DND-41 (cell line): ENCODE data around the gene PRMT1.

Experiments used
- ATAC-seq: fragments of 200-7000 bp; cut with Tn5 transposase; 3 replicates; pipeline ENCODE4 v1.9.1; 2021; ENCODE audit warnings: low read depth; ENCODE audit not compliant: insufficient read depth
- DNase-seq: peaks from one replicate; pipeline ENCODE4 v3.0.0-alpha.2; 2020
- H2AFZ ChIP-seq: 2 replicates; pipeline ENCODE4 v1.6.0; 2012; ENCODE audit warnings: low read depth, low read length
- H3K27ac ChIP-seq: 2 replicates; pipeline ENCODE4 v1.5.1; 2012; ENCODE audit warnings: low read length, inconsistent platforms
- H3K27me3 ChIP-seq: fragments of 200-600 bp; sonication (generic); 2 replicates; pipeline ENCODE4 v1.6.0; 2012; ENCODE audit warnings: low read length, mild to moderate bottlenecking, inconsistent platforms; ENCODE audit not compliant: insufficient read depth, poor library complexity
- H3K36me3 ChIP-seq: 2 replicates; pipeline ENCODE4 v1.5.1; 2012; ENCODE audit warnings: low read length, inconsistent platforms; ENCODE audit not compliant: insufficient read depth
- H3K4me1 ChIP-seq: 2 replicates; pipeline ENCODE4 v1.5.1; 2012; ENCODE audit warnings: mild to moderate bottlenecking, low read length; ENCODE audit not compliant: insufficient read depth
- H3K4me2 ChIP-seq: 2 replicates; pipeline ENCODE4 v1.6.0; 2012; ENCODE audit warnings: mild to moderate bottlenecking, moderate library complexity, low read length, inconsistent platforms; ENCODE audit not compliant: insufficient read depth
- H3K4me3 ChIP-seq, 2 experiments: fragments of 200-600 bp in 1 of 2; shearing (Covaris generic) in 1 of 2; 2 replicates each; pipeline ENCODE4 v1.5.1; 2012 to 2016; ENCODE audit warnings: inconsistent platforms in 2 of 2, low read length in 2 of 2, mild to moderate bottlenecking in 2 of 2, low read depth in 1 of 2, moderate library complexity in 1 of 2
- H3K79me2 ChIP-seq: 2 replicates; pipeline ENCODE4 v1.6.0; 2012; ENCODE audit warnings: low read length, inconsistent platforms; ENCODE audit not compliant: insufficient read depth
- H3K9ac ChIP-seq: 2 replicates; pipeline ENCODE4 v1.6.0; 2012; ENCODE audit warnings: low read depth, mild to moderate bottlenecking, inconsistent platforms, low read length, moderate library complexity
- H3K9me3 ChIP-seq: 2 replicates; pipeline ENCODE4 v1.5.1; 2012; ENCODE audit warnings: low read length, moderate library complexity, mild to moderate bottlenecking, inconsistent platforms; ENCODE audit not compliant: insufficient read depth, severe bottlenecking
- H4K20me1 ChIP-seq: 2 replicates; pipeline ENCODE4 v1.6.0; 2012; ENCODE audit warnings: low read length; ENCODE audit not compliant: insufficient read depth
- EZH2 ChIP-seq: IDR thresholded peaks from 3 replicates; pipeline ENCODE4 v1.6.1; 2012; ENCODE audit warnings: borderline replicate concordance, low read depth, mild to moderate bottlenecking, moderate library complexity, low read length, inconsistent platforms; ENCODE audit not compliant: severe bottlenecking
- TF ChIP-seq, protein P1 (sequence below): IDR thresholded peaks from 2 replicates; pipeline ENCODE4 v1.5.1; 2012; ENCODE audit warnings: borderline replicate concordance, low read length, moderate library complexity, mild to moderate bottlenecking; ENCODE audit not compliant: poor library complexity, severe bottlenecking; ENCODE audit errors: extremely low read depth

The PRMT1 gene

GRCh38 chr19:49710372-49710951 lies 33.4 kb downstream of the PRMT1 start:
- Histone ChIP-seq H3K9ac (no peak overlapping the region), H3K4me2 (no peak overlapping the region), H4K20me1 (no peaks in the 10 kb centered on the region), H3K27me3 (no peaks in the 10 kb centered on the region), H3K27ac (no peak overlapping the region), H3K9me3 (no peaks in the 10 kb centered on the region), H3K4me1 (no peaks in the 10 kb centered on the region), H2AFZ (no peak overlapping the region), H3K36me3 (no peaks in the 10 kb centered on the region), H3K79me2 (no peaks in the 10 kb centered on the region), H3K4me3 (no peak overlapping the region)
- no peak for DNase-seq
- no peak for ATAC-seq
- TF ChIP-seq, protein P1, sequence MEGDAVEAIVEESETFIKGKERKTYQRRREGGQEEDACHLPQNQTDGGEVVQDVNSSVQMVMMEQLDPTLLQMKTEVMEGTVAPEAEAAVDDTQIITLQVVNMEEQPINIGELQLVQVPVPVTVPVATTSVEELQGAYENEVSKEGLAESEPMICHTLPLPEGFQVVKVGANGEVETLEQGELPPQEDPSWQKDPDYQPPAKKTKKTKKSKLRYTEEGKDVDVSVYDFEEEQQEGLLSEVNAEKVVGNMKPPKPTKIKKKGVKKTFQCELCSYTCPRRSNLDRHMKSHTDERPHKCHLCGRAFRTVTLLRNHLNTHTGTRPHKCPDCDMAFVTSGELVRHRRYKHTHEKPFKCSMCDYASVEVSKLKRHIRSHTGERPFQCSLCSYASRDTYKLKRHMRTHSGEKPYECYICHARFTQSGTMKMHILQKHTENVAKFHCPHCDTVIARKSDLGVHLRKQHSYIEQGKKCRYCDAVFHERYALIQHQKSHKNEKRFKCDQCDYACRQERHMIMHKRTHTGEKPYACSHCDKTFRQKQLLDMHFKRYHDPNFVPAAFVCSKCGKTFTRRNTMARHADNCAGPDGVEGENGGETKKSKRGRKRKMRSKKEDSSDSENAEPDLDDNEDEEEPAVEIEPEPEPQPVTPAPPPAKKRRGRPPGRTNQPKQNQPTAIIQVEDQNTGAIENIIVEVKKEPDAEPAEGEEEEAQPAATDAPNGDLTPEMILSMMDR, result no peak
- TF ChIP-seq EZH2, result no peak

- DNase-seq (no peak), ATAC-seq (no peak)
- no peaks in the 10 kb centered on the region for H3K79me2 ChIP-seq
- H3K4me3 ChIP-seq, result no peak overlapping the region
- no peaks in the 10 kb centered on the region for H3K36me3 ChIP-seq
- H2AFZ ChIP-seq, result no peak overlapping the region
- H4K20me1 ChIP-seq, result no peaks in the 10 kb centered on the region
- no peak overlapping the region for H3K4me2 ChIP-seq
- H3K27ac ChIP-seq, result no peak overlapping the region
- H3K9ac ChIP-seq, result no peak overlapping the region
- TF ChIP-seq EZH2, result no peak
- TF ChIP-seq, protein P1, result no peak
- H3K9me3 ChIP-seq, result no peaks in the 10 kb centered on the region
- peaks cover 1% of the 10 kb centered on the region; the same call in 1 of the 2 replicates for H3K4me1 ChIP-seq
- no peaks in the 10 kb centered on the region for H3K27me3 ChIP-seq
These were observed 35.4 kb downstream of the PRMT1 start for GRCh38 chr19:49712397-49712859.

GRCh38 chr19:49713236-49713845 lies 36.3 kb downstream of the PRMT1 start:
- ATAC-seq, result no peak
- H3K9ac ChIP-seq, result no peak overlapping the region

More at GRCh38 chr19:49713236-49713845, 36.3 kb downstream of the PRMT1 start:
- H3K4me1 ChIP-seq, result peaks cover 6% of the 10 kb centered on the region; the same call in 1 of the 2 replicates
- H3K4me2 ChIP-seq, result no peak overlapping the region
- H3K79me2 ChIP-seq, result no peaks in the 10 kb centered on the region
- no peaks in the 10 kb centered on the region for H3K36me3 ChIP-seq
- TF ChIP-seq, protein P1, result no peak
- no peak for TF ChIP-seq EZH2
- no peak overlapping the region for H3K27ac ChIP-seq
- H2AFZ ChIP-seq, result no peak overlapping the region
- no peak for DNase-seq
- no peak overlapping the region for H3K4me3 ChIP-seq
- no peaks in the 10 kb centered on the region for H3K9me3 ChIP-seq
- no peaks in the 10 kb centered on the region for H4K20me1 ChIP-seq
- no peaks in the 10 kb centered on the region for H3K27me3 ChIP-seq
